H1 (cell line): ENCODE results near the gene ANKH. TPM values are rescaled to one million over a fixed set of nuclear protein-coding genes. Genes with fewer than 3 reads are reported as not detected.

Experiments
- CTCF ChIA-PET: fragments of 300-600 bp; sonication (Branson Sonifier 250); formaldehyde crosslinking; loops from one replicate; lab custom pipeline; 2021; ENCODE audit not compliant: partially characterized antibody; lab: Charles Lee
- POLR2A ChIA-PET: fragments of 300-600 bp; sonication (Branson Sonifier 250); formaldehyde crosslinking; loops from one replicate; lab custom pipeline; 2021; ENCODE audit warnings: inconsistent platforms; ENCODE audit not compliant: partially characterized antibody; lab: Charles Lee
- DNase-seq, 2 experiments: peaks; one replicate each; pipeline versions ENCODE4 v3.0.0 to v3.0.0-alpha.2; 2010 to 2022; ENCODE audit warnings: low spot score in 2 of 2, low read depth in 1 of 2, mixed read lengths in 1 of 2
- FAIRE-seq: peaks from 2 replicates; lab custom pipeline; 2011; peaks lifted over from hg19 to GRCh38; lab: Jason Lieb, UNC
- H2AFZ ChIP-seq: 2 replicates; pipeline ENCODE4 v1.8.1; 2012; ENCODE audit warnings: low read length, inconsistent platforms
- H2AK5ac ChIP-seq: 2 replicates; pipeline ENCODE4 v1.6.1; 2013; ENCODE audit warnings: low read depth, low read length
- H2BK120ac ChIP-seq: replicated peaks from 2 replicates; pipeline ENCODE3; 2013; ENCODE audit warnings: low read depth, low read length, inconsistent platforms
- H2BK12ac ChIP-seq: 2 replicates; pipeline ENCODE4 v1.6.1; 2013; ENCODE audit warnings: low read depth, low read length
- H2BK15ac ChIP-seq: 2 replicates; pipeline ENCODE4 v1.6.1; 2013; ENCODE audit warnings: low read length
- H2BK20ac ChIP-seq: 2 replicates; pipeline ENCODE4 v1.6.1; 2013; ENCODE audit warnings: low read length
- H2BK5ac ChIP-seq: 2 replicates; pipeline ENCODE4 v1.6.1; 2013; ENCODE audit warnings: low read depth, low read length
- H3K14ac ChIP-seq: 2 replicates; pipeline ENCODE4 v1.6.1; 2013; ENCODE audit warnings: inconsistent platforms; ENCODE audit not compliant: insufficient read length
- H3K18ac ChIP-seq: 2 replicates; pipeline ENCODE4 v1.6.1; 2013; ENCODE audit warnings: low read length; ENCODE audit errors: extremely low read depth
- H3K23ac ChIP-seq: 2 replicates; pipeline ENCODE4 v1.6.1; 2013; ENCODE audit warnings: inconsistent platforms; ENCODE audit not compliant: insufficient read length
- H3K23me2 ChIP-seq: 2 replicates; pipeline ENCODE4 v1.6.1; 2013; ENCODE audit warnings: low read depth, low read length
- H3K27ac ChIP-seq: 2 replicates; pipeline ENCODE4 v1.6.1; 2011; ENCODE audit warnings: low read depth, low read length, inconsistent platforms
- H3K27me3 ChIP-seq, 4 experiments: replicated peaks in 1 of 4; 1 replicate in 1 of 4; 2 replicates in 3 of 4; pipeline versions ENCODE4 v1.6.1 to v1.8.1; 2011 to 2013; ENCODE audit warnings: low read length in 3 of 4, mild to moderate bottlenecking in 3 of 4, inconsistent platforms in 2 of 4, mixed read lengths in 2 of 4, moderate library complexity in 1 of 4; ENCODE audit not compliant: control insufficient read depth in 3 of 4, insufficient read depth in 3 of 4; ENCODE audit errors: extremely low read depth in 1 of 4
- H3K36me3 ChIP-seq, 4 experiments: 2 replicates each; pipeline versions ENCODE4 v1.6.1 to v1.8.1; 2011 to 2013; ENCODE audit warnings: mild to moderate bottlenecking in 4 of 4, low read length in 3 of 4, moderate library complexity in 2 of 4, control low read depth in 1 of 4, inconsistent platforms in 1 of 4; ENCODE audit not compliant: insufficient read depth in 4 of 4, control insufficient read depth in 2 of 4
- H3K4ac ChIP-seq: replicated peaks from 2 replicates; pipeline ENCODE3; 2013; ENCODE audit warnings: low read length, low read depth, mixed read lengths, inconsistent platforms; ENCODE audit not compliant: insufficient read length
- H3K4me1 ChIP-seq, 4 experiments: replicated peaks in 1 of 4; 1 replicate in 1 of 4; 2 replicates in 3 of 4; pipeline versions ENCODE4 v1.6.1 to v1.8.1; 2011 to 2013; ENCODE audit warnings: low read length in 3 of 4, inconsistent platforms in 2 of 4, mixed read lengths in 1 of 4; ENCODE audit not compliant: insufficient read depth in 4 of 4, control insufficient read depth in 3 of 4
- H3K4me2 ChIP-seq, 2 experiments: 2 replicates each; pipeline versions ENCODE4 v1.6.1 to v1.8.1; 2011 to 2013; ENCODE audit warnings: low read depth in 2 of 2, low read length in 2 of 2, control low read depth in 1 of 2, inconsistent platforms in 1 of 2, mild to moderate bottlenecking in 1 of 2; ENCODE audit not compliant: insufficient read depth in 1 of 2
- H3K4me3 ChIP-seq, 4 experiments: fragments of 200-600, 300-600 bp in 1 of 4; sonication (generic), shearing (Covaris generic), sonication (Bioruptor Twin) in 1 of 4; 2 replicates each; pipeline versions ENCODE4 v1.5.1 to v1.8.1; 2011 to 2016; ENCODE audit warnings: low read length in 4 of 4, low read depth in 3 of 4, control low read depth in 2 of 4, inconsistent platforms in 2 of 4, mild to moderate bottlenecking in 2 of 4, mixed read lengths in 1 of 4, moderate library complexity in 1 of 4; ENCODE audit not compliant: insufficient read depth in 2 of 4; ENCODE audit errors: extremely low read depth in 1 of 4
- H3K56ac ChIP-seq: replicated peaks from 2 replicates; pipeline ENCODE3; 2013; ENCODE audit warnings: low read depth, mild to moderate bottlenecking, mixed read lengths, low read length, inconsistent platforms; ENCODE audit not compliant: insufficient read length
- H3K79me1 ChIP-seq: 2 replicates; pipeline ENCODE4 v1.6.1; 2013; ENCODE audit warnings: low read depth, low read length, control low read depth
- H3K79me2 ChIP-seq, 2 experiments: 2 replicates each; pipeline versions ENCODE4 v1.6.1 to v1.8.1; 2012 to 2013; ENCODE audit warnings: low read length in 2 of 2, mild to moderate bottlenecking in 2 of 2, inconsistent platforms in 1 of 2; ENCODE audit not compliant: insufficient read depth in 2 of 2, control insufficient read depth in 1 of 2
- H3K9ac ChIP-seq, 4 experiments: replicated peaks in 1 of 4; 1 replicate in 1 of 4; 2 replicates in 3 of 4; pipeline versions ENCODE4 v1.6.1 to v1.8.1; 2011 to 2013; ENCODE audit warnings: low read depth in 3 of 4, low read length in 3 of 4, control low read depth in 2 of 4, mild to moderate bottlenecking in 2 of 4, moderate library complexity in 2 of 4, inconsistent platforms in 1 of 4; ENCODE audit errors: extremely low read depth in 1 of 4
- H3K9me3 ChIP-seq, 2 experiments: 2 replicates each; pipeline versions ENCODE4 v1.6.1 to v1.8.1; 2012 to 2013; ENCODE audit warnings: mild to moderate bottlenecking in 2 of 2, moderate library complexity in 2 of 2, control low read depth in 1 of 2, inconsistent platforms in 1 of 2, low read depth in 1 of 2, low read length in 1 of 2, mixed read lengths in 1 of 2; ENCODE audit not compliant: insufficient read depth in 2 of 2
- H4K20me1 ChIP-seq, 2 experiments: replicated peaks in 1 of 2; 2 replicates each; pipeline versions ENCODE3 to v1.8.1; 2011 to 2013; ENCODE audit warnings: inconsistent platforms in 2 of 2, low read length in 2 of 2, mild to moderate bottlenecking in 1 of 2; ENCODE audit not compliant: insufficient read depth in 2 of 2, control insufficient read depth in 1 of 2
- H4K5ac ChIP-seq: 2 replicates; pipeline ENCODE4 v1.6.1; 2013; ENCODE audit warnings: low read length, low read depth, mixed read lengths, inconsistent platforms; ENCODE audit not compliant: insufficient read length
- H4K8ac ChIP-seq: 2 replicates; pipeline ENCODE4 v1.8.0; 2013; ENCODE audit warnings: mild to moderate bottlenecking, moderate library complexity, low read length, inconsistent platforms; ENCODE audit not compliant: insufficient read depth; ENCODE audit errors: extremely low read depth
- H4K91ac ChIP-seq: replicated peaks from 2 replicates; pipeline ENCODE3; 2013; ENCODE audit warnings: low read length, mixed read lengths, inconsistent platforms; ENCODE audit not compliant: insufficient read length
- CTCF ChIP-seq, 3 experiments: IDR thresholded peaks; 1 replicate in 2 of 3; 2 replicates in 1 of 3; pipeline versions ENCODE4 v1.5.1 to v1.6.1; 2011; ENCODE audit warnings: low read length in 3 of 3, mild to moderate bottlenecking in 3 of 3, inconsistent platforms in 2 of 3, low read depth in 1 of 3, moderate library complexity in 1 of 3; ENCODE audit not compliant: insufficient read depth in 1 of 3; ENCODE audit errors: control extremely low read depth in 1 of 3
- EZH2 ChIP-seq: fragments of 200-600 bp; sonication (generic); IDR thresholded peaks from 2 replicates; pipeline ENCODE4 v1.7.1; 2012; ENCODE audit warnings: low read depth, mild to moderate bottlenecking, moderate library complexity, low read length, inconsistent platforms; ENCODE audit not compliant: severe bottlenecking
- KDM4A ChIP-seq: IDR thresholded peaks from one replicate; pipeline ENCODE4 v1.7.1; 2012; ENCODE audit warnings: low read depth, mild to moderate bottlenecking, moderate library complexity, low read length, inconsistent platforms; ENCODE audit not compliant: severe bottlenecking
- POLR2A ChIP-seq, 2 experiments: IDR thresholded peaks; 1 replicate in 1 of 2; 2 replicates in 1 of 2; pipeline ENCODE4 v1.6.1; 2011; ENCODE audit warnings: low read depth in 2 of 2, low read length in 2 of 2, mild to moderate bottlenecking in 2 of 2; ENCODE audit errors: control extremely low read depth in 1 of 2
- RXRA ChIP-seq: IDR thresholded peaks from 2 replicates; pipeline ENCODE4 v1.6.1; 2011; ENCODE audit warnings: low read depth, mild to moderate bottlenecking, low read length, moderate library complexity; ENCODE audit not compliant: insufficient read depth
- SIX5 ChIP-seq: IDR thresholded peaks from 2 replicates; pipeline ENCODE4 v1.6.1; 2011; ENCODE audit warnings: mild to moderate bottlenecking, low read depth, low read length
- SP4 ChIP-seq: IDR thresholded peaks from 2 replicates; pipeline ENCODE4 v1.6.1; 2012; ENCODE audit warnings: low read length, inconsistent platforms
- SUZ12 ChIP-seq: fragments of 200-600 bp; sonication (generic); IDR thresholded peaks from 2 replicates; pipeline ENCODE4 v1.6.1; 2012; ENCODE audit warnings: mild to moderate bottlenecking, inconsistent platforms, low read length, moderate library complexity, mixed read lengths
- WGBS, 2 experiments: shearing (Covaris generic) in 1 of 2; methylation state at CpG; one replicate each; pipeline versions ENCODE4 v1.1.6 to v1.1.7; 2013 to 2015; ENCODE audit warnings: low lambda C conversion rate in 2 of 2, mixed read lengths in 2 of 2, inconsistent platforms in 1 of 2, low coverage in 1 of 2, missing lambda C conversion rate in 1 of 2; ENCODE audit not compliant: insufficient replicate concordance in 2 of 2, insufficient coverage in 1 of 2, insufficient read length in 1 of 2; ENCODE audit errors: extremely low coverage in 1 of 2, missing lambda C conversion rate in 1 of 2; 5-methylcytosine and 5-hydroxymethylcytosine counted together
- polyA plus RNA-seq, 7 experiments: library from polyadenylated mRNA; depleted of rRNA in 3 of 7; stranded (reverse) in 5 of 7; unstranded in 2 of 7; fragments of >200 nt in 5 of 7; fragments of 200-250 nt in 2 of 7; gene quantifications; 1 replicate in 5 of 7; 2 replicates in 1 of 7; 4 replicates in 1 of 7; pipeline versions ENCODE4 v1.2.1 to v1.2.3, GENCODE V29; 2011 to 2013; ENCODE audit warnings: missing spikeins in 2 of 7, mixed read lengths in 2 of 7
- total RNA-seq: library from RNA; stranded (reverse); fragmentation: NEBNext Ultra II Directional; extraction: Animal tissue kit (Norgen Biotek cat#: 25700); gene quantifications from 2 replicates; pipeline ENCODE4 v1.2.1, GENCODE V29; 2021

ANKH gene
- total and polyA plus RNA-seq, 2 of the 8 experiments (the other 6 are each of a cell fraction or from before 2014, with no cell fraction given) = 5.3 to 13.0 TPM

GRCh38 chr5:14872070-14872989, 752 bp upstream of the ANKH start:
- Histone ChIP-seq H3K4me3 (peak overlapping the region; percentile 52 to 75 (median 58)), H4K5ac (no peak overlapping the region), H2BK5ac (no peak overlapping the region), H2BK12ac (no peak overlapping the region), H3K79me2 (no peaks in the 10 kb centered on the region), H4K20me1 (peaks cover 0 to 2% of the 10 kb centered on the region in 2 experiments), H3K27ac (no peak overlapping the region), H3K56ac (no peak overlapping the region), H3K23ac (no peak overlapping the region), H3K4ac (no peak overlapping the region), H2BK120ac (no peak overlapping the region), H2AFZ (no peak overlapping the region), H3K18ac (no peak overlapping the region), H4K91ac (no peak overlapping the region), H3K4me1 (peaks cover 0 to 4% (median 3%) of the 10 kb centered on the region in 4 experiments; a peak in 3 of 7 replicates), H2BK20ac (no peak overlapping the region), H4K8ac (0 out of 2 replicates have a peak overlapping the region, but pooled peaks have one; percentile 51), H2BK15ac (no peak overlapping the region), H3K4me2 (peak overlapping the region; percentile 89 to 93), H2AK5ac (no peak overlapping the region), H3K14ac (no peak overlapping the region), H3K9me3 (no peaks in the 10 kb centered on the region), H3K36me3 (no peaks in the 10 kb centered on the region), H3K27me3 (peaks cover 7 to 40% (median 25%) of the 10 kb centered on the region in 4 experiments), H3K9ac (peak overlapping the region in 1 of 4 experiments; percentile 43; a peak in 1 of 7 replicates), H3K23me2 (peaks cover 15% of the 10 kb centered on the region; the same call in 1 of the 2 replicates), H3K79me1 (no peaks in the 10 kb centered on the region)
- ChIA-PET CTCF (interaction anchor here (0.6 to 4.3 kb wide), 5 partner anchors 11 to 145 kb away, joined by 3 to 31 read pairs (median 4); no protein-coding TSS in a partner anchor), POLR2A (interaction anchor here (1.4 kb wide), 1 partner anchor 145 kb away, joined by 5 read pairs; no protein-coding TSS in a partner anchor)
- no peak for FAIRE-seq
- WGBS, 2 experiments = 10% methylated on average over 22 of the region's 73 CpGs; no CpG with 5 or more reads in 1 of the 2 experiments
- DNase-seq = peak in 1 of 2 experiments; percentile 68
- TF ChIP-seq SP4 (no peak), EZH2 (peak; percentile 58), SIX5 (no peak), RXRA (no peak), KDM4A (peak; percentile 73), CTCF (IDR thresholded peaks at IDR 0.05; ENCODE audit: control extremely low read depth in 1 of 3, insufficient read depth in 1 of 3, low read depth in 1 of 3, low read length in 3 of 3) (peak in 1 of 3 experiments; percentile 6; a peak in 1 of 4 replicates), POLR2A (IDR thresholded peaks at IDR 0.05; ENCODE audit: control extremely low read depth in 1 of 2, low read depth in 2 of 2, low read length in 2 of 2) (no peak), SUZ12 (peak; percentile 60)
